Activated CD4-positive, alpha-beta T cell treated with anti-CD3 and anti-CD28 coated beads for 24 hours (primary cell): ENCODE measurements around the gene AHCTF1.

Source experiments
- DNase-seq, 2 donors: peaks; one replicate each; pipeline ENCODE4 v3.0.0-alpha.2; 2020; ENCODE audit warnings: low read depth in 2 of 2

Gene AHCTF1

GRCh38 chr1:246798107-246798506, 133.6 kb downstream of the AHCTF1 start:
- DNase-seq: no peak

GRCh38 chr1:246797597-246797996, 134.2 kb downstream of the AHCTF1 start:
- DNase-seq: no peak

GRCh38 chr1:246797157-246797556, 134.6 kb downstream of the AHCTF1 start:
- no peak for DNase-seq

GRCh38 chr1:246795906-246796694, 135.6 kb downstream of the AHCTF1 start:
- no peak for DNase-seq

GRCh38 chr1:246794828-246795671, 136.7 kb downstream of the AHCTF1 start:
- DNase-seq: no peak

- no peak for DNase-seq
Observed at GRCh38 chr1:246794048-246794827, 137.5 kb downstream of the AHCTF1 start.

- no peak for DNase-seq
Observed at GRCh38 chr1:246793356-246793896, 138.3 kb downstream of the AHCTF1 start.

GRCh38 chr1:246792603-246793002, 139.1 kb downstream of the AHCTF1 start:
- no peak for DNase-seq

- no peak for DNase-seq
Observed at GRCh38 chr1:246791303-246791918, 140.3 kb downstream of the AHCTF1 start.

GRCh38 chr1:246790833-246791232, 140.9 kb downstream of the AHCTF1 start:
- DNase-seq: no peak

- no peak for DNase-seq
Observed at GRCh38 chr1:246790364-246790763, 141.4 kb downstream of the AHCTF1 start.

GRCh38 chr1:246789454-246790339, 142.1 kb downstream of the AHCTF1 start:
- no peak for DNase-seq
